ENCODE results near the gene C16orf46. TPM values are rescaled to one million over a fixed set of nuclear protein-coding genes. Genes with fewer than 3 reads are reported as not detected.

The C16orf46 gene
- total and polyA plus RNA-seq, 2 of the 13 experiments (the other 11 are each of a cell fraction or from before 2014, with no cell fraction given), result 0.38 to 0.55 TPM

GRCh38 chr16:81105946-81106345 lies 28.9 kb upstream of the C16orf46 start:
- CTCF ChIA-PET (ENCODE audit: low intra/inter-chr PET ratio, low total read pairs), result no interaction called here
- TF ChIP-seq ARNT2 (CRISPR knock-in tag; IDR thresholded peaks at IDR 0.05; ENCODE audit: low read depth), result no peak
- TF ChIP-seq ZNF644 (CRISPR knock-in tag; IDR thresholded peaks at IDR 0.05; ENCODE audit: low read depth), result no peak
- no peak for TF ChIP-seq KDM4B (CRISPR knock-in tag; IDR thresholded peaks at IDR 0.05)
- no peak for TF ChIP-seq ZNF33A (CRISPR knock-in tag; IDR thresholded peaks at IDR 0.05; ENCODE audit: borderline replicate concordance)
- TF ChIP-seq, protein P1, sequence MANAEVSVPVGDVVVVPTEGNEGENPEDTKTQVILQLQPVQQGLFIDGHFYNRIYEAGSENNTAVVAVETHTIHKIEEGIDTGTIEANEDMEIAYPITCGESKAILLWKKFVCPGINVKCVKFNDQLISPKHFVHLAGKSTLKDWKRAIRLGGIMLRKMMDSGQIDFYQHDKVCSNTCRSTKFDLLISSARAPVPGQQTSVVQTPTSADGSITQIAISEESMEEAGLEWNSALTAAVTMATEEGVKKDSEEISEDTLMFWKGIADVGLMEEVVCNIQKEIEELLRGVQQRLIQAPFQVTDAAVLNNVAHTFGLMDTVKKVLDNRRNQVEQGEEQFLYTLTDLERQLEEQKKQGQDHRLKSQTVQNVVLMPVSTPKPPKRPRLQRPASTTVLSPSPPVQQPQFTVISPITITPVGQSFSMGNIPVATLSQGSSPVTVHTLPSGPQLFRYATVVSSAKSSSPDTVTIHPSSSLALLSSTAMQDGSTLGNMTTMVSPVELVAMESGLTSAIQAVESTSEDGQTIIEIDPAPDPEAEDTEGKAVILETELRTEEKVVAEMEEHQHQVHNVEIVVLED (CRISPR knock-in tag; IDR thresholded peaks at IDR 0.05; ENCODE audit: borderline replicate concordance), result no peak
- TF ChIP-seq KDM3A (CRISPR knock-in tag; IDR thresholded peaks at IDR 0.05; ENCODE audit: low read depth), result no peak
- TF ChIP-seq YEATS4 (CRISPR knock-in tag; IDR thresholded peaks at IDR 0.05; ENCODE audit: borderline replicate concordance), result no peak
- TF ChIP-seq GATAD1 (CRISPR knock-in tag; IDR thresholded peaks at IDR 0.05), result no peak
- TF ChIP-seq ZNF703 (CRISPR knock-in tag; IDR thresholded peaks at IDR 0.05; ENCODE audit: borderline replicate concordance), result no peak
- no peak for TF ChIP-seq ZSCAN9 (CRISPR knock-in tag; IDR thresholded peaks at IDR 0.05; ENCODE audit: borderline replicate concordance)
- no peak for TF ChIP-seq CC2D1A (CRISPR knock-in tag; IDR thresholded peaks at IDR 0.05)
- no peak for TF ChIP-seq MXI1 (IDR thresholded peaks at IDR 0.05; ENCODE audit: borderline replicate concordance, low read depth, low read length)
- TF ChIP-seq GATA4 (IDR thresholded peaks at IDR 0.05; ENCODE audit: borderline replicate concordance, low read depth), result no peak
- TF ChIP-seq FOXJ3 (CRISPR knock-in tag; IDR thresholded peaks at IDR 0.05; ENCODE audit: borderline replicate concordance), result no peak
- no peak for TF ChIP-seq ZUFSP (CRISPR knock-in tag; IDR thresholded peaks at IDR 0.05; ENCODE audit: borderline replicate concordance)
- no peak for TF ChIP-seq TEAD3 (CRISPR knock-in tag; optimal IDR thresholded peaks at IDR 0.05; ENCODE audit: borderline replicate concordance)
- TF ChIP-seq ZNF800 (CRISPR knock-in tag; IDR thresholded peaks at IDR 0.05), result no peak
- no peak for TF ChIP-seq TP53 (CRISPR knock-in tag; conservative IDR thresholded peaks at IDR 0.05)
- TF ChIP-seq POGZ (CRISPR knock-in tag; IDR thresholded peaks at IDR 0.05), result no peak
- H3K9ac ChIP-seq (ENCODE audit: insufficient read depth, low read depth, low read length), result no peak overlapping the region
- no peak for FAIRE-seq
- no peak for DNase-seq (ENCODE audit: low spot score)
- intact Hi-C loops (cut with micrococcal nuclease; ENCODE audit: unreplicated experiment), result no loop called here
- no peaks in the 10 kb centered on the region for H3K27me3 ChIP-seq (ENCODE audit: control insufficient read depth in 1 of 2, insufficient read depth in 2 of 2, low read length in 2 of 2)
- no peaks in the 10 kb centered on the region for H3K79me2 ChIP-seq (ENCODE audit: insufficient read depth, low read length)
- POLR2A ChIA-PET, result interaction anchor here (1.1 kb wide), 1 partner anchor 8 kb away, joined by 3 read pairs; no protein-coding TSS in a partner anchor
- 80% methylated on average over 1 of the region's 1 CpG for WGBS (ENCODE audit: low lambda C conversion rate)
- H3K4me2 ChIP-seq (ENCODE audit: low read depth, low read length), result no peak overlapping the region
- H3K4me1 ChIP-seq (ENCODE audit: insufficient read depth, low read length), result peaks cover 38% of the 10 kb centered on the region
- BruUV-seq (replicated peaks), result no TSS peak
- no peak for ATAC-seq
- H3K36me3 ChIP-seq (replicated peaks in 1 of 2; ENCODE audit: control insufficient read depth in 1 of 2, insufficient read depth in 2 of 2, low read length in 2 of 2), result no peaks in the 10 kb centered on the region
- H3K9me3 ChIP-seq (ENCODE audit: low read length), result no peaks in the 10 kb centered on the region
- no peak overlapping the region for H3K27ac ChIP-seq (ENCODE audit: extremely low read length, insufficient read depth, low read length)
- H3K4me3 ChIP-seq (replicated peaks in 1 of 3; ENCODE audit: insufficient read depth in 1 of 3, low read depth in 2 of 3, low read length in 3 of 3), result no peak overlapping the region
- no peak overlapping the region for H2AFZ ChIP-seq (ENCODE audit: low read length)
- in situ Hi-C loops (cut with HindIII; ENCODE audit: extremely low pct_ligation_motif_present, low pct_unique_long_range_greater_than_20kb), result no loop called here
- H4K20me1 ChIP-seq (ENCODE audit: insufficient read depth, low read length), result no peaks in the 10 kb centered on the region

All from HepG2 (cell line).